GM23248 (cell line): Measurements from ENCODE around the gene PKD1. TPM values are rescaled to one million over a fixed set of nuclear protein-coding genes. Genes with fewer than 3 reads are reported as not detected.
"Not testable (repeated sequence)": the region's sequence is repeated elsewhere in the genome, so short reads cannot be mapped to it uniquely, and the experiment has no call there.

Experiments used
- DNase-seq: peaks from one replicate; pipeline ENCODE4 v3.0.0-alpha.2; 2015
- H2AFZ ChIP-seq: fragments of 200-600 bp; sonication (generic); 2 replicates; pipeline ENCODE4 v1.6.1; 2016; ENCODE audit warnings: antibody characterized with exemption
- H3F3A ChIP-seq: fragments of 200-600 bp; sonication (generic); 2 replicates; pipeline ENCODE4 v1.6.1; 2016; ENCODE audit warnings: mild to moderate bottlenecking, antibody characterized with exemption, mixed run types; ENCODE audit not compliant: insufficient read depth
- H3K27ac ChIP-seq: fragments of 200-600 bp; sonication (generic); 2 replicates; pipeline ENCODE4 v1.5.1; 2016; ENCODE audit warnings: mild to moderate bottlenecking
- H3K27me3 ChIP-seq: fragments of 200-600 bp; sonication (generic); replicated peaks from 2 replicates; pipeline ENCODE4 v1.6.1; 2016; ENCODE audit warnings: mild to moderate bottlenecking; ENCODE audit not compliant: insufficient read depth
- H3K36me3 ChIP-seq: fragments of 200-600 bp; sonication (generic); 2 replicates; pipeline ENCODE4 v1.6.1; 2016; ENCODE audit warnings: low read depth, mild to moderate bottlenecking
- H3K4me1 ChIP-seq: fragments of 200-600 bp; sonication (generic); 2 replicates; pipeline ENCODE4 v1.6.1; 2016; ENCODE audit warnings: mild to moderate bottlenecking; ENCODE audit not compliant: insufficient read depth
- H3K4me2 ChIP-seq: fragments of 200-600 bp; sonication (generic); one replicate; pipeline ENCODE4 v1.6.1; 2016; ENCODE audit warnings: mild to moderate bottlenecking; ENCODE audit not compliant: unreplicated experiment
- H3K4me3 ChIP-seq: fragments of 200-600 bp; sonication (generic); 2 replicates; pipeline ENCODE4 v1.5.1; 2016; ENCODE audit warnings: mild to moderate bottlenecking
- H3K79me2 ChIP-seq: fragments of 200-600 bp; sonication (generic); 2 replicates; pipeline ENCODE4 v1.6.1; 2016; ENCODE audit warnings: mild to moderate bottlenecking; ENCODE audit not compliant: insufficient read depth
- H3K9ac ChIP-seq: fragments of 200-600 bp; sonication (generic); 2 replicates; pipeline ENCODE4 v1.6.1; 2016; ENCODE audit warnings: mild to moderate bottlenecking
- H3K9me2 ChIP-seq: fragments of 200-600 bp; sonication (generic); 2 replicates; pipeline ENCODE4 v1.6.1; 2016; ENCODE audit warnings: mixed run types, mild to moderate bottlenecking, moderate library complexity; ENCODE audit not compliant: insufficient read depth
- H3K9me3 ChIP-seq: fragments of 200-600 bp; sonication (generic); one replicate; pipeline ENCODE4 v1.6.1; 2017; ENCODE audit warnings: low read depth
- H4K20me1 ChIP-seq: fragments of 200-600 bp; sonication (generic); 2 replicates; pipeline ENCODE4 v1.6.0; 2016; ENCODE audit not compliant: insufficient read depth
- WGBS, 2 experiments: methylation state at CpG; one replicate each; pipeline ENCODE4 v1.1.6; 2015 to 2017; ENCODE audit warnings: low lambda C conversion rate in 2 of 2, low coverage in 1 of 2; ENCODE audit errors: missing lambda C conversion rate in 2 of 2; 5-methylcytosine and 5-hydroxymethylcytosine counted together
- in situ Hi-C: fragments of 300-500 bp; cut with MboI; formaldehyde crosslinking; loops from 2 replicates; pipeline ENCODE4 v1.15.0; 2020
- polyA plus RNA-seq: library from polyadenylated mRNA; unstranded; fragments of >200 nt; fragmentation: Nextera tagmentation; extraction: Ambion mirVana; gene quantifications from 2 replicates; pipeline ENCODE4 v1.2.1, GENCODE V29; 2016
- total RNA-seq: library from RNA; depleted of rRNA; stranded (reverse); fragments of >200 nt; shearing (Covaris generic); gene quantifications from 2 replicates; pipeline ENCODE4 v1.2.3, GENCODE V29; 2014

The PKD1 gene
- total and polyA plus RNA-seq, 2 experiments from 2014 or later, result 48.4 to 201 TPM

DNA sequence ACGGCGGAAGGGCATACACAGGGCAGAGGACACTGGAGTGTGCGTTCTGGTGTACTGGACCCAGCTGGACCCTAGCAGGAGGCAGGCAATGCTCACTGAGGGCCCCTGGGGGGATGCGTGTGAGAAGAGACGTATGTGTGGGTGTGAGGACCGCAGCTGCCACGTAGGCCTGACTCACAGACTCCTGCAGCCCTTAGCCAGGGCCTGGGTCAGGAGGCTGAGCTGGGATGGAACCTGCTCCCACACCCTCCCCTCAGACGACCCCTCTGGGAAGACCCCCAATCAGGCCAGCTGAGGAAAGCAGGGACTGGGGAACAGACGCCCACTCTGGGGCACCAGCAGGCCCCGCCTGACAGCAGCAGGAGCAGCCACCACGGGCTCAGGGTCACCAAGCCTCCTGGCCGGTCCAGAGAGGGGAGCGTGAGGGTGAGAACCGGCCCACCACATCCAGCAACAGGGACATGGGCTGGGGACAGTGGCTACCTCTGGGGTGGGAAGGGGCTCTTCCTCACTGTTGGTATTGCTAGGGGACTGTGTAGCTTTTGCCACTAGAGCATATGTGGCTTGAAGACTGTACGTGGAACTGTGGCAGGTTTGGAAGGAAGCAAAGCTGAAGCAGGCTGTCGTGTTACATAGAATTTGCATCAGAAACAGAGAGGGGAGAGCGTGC is 28.4 kb downstream of the PKD1 start:
- H2AFZ ChIP-seq, H3K27me3 ChIP-seq, H3F3A ChIP-seq, H3K4me1 ChIP-seq, H3K4me2 ChIP-seq, H3K9me3 ChIP-seq, H3K36me3 ChIP-seq, H3K79me2 ChIP-seq, H3K9me2 ChIP-seq, H4K20me1 ChIP-seq, in situ Hi-C loops, H3K4me3 ChIP-seq: not testable (repeated sequence)
- H3K9ac ChIP-seq, result peak overlapping the region; percentile 67
- 66 to 75% methylated on average over 13 to 16 of the region's 17 CpGs for WGBS, 2 experiments
- peak overlapping the region; percentile 88 for H3K27ac ChIP-seq
- peak; percentile 82 for DNase-seq

DNA sequence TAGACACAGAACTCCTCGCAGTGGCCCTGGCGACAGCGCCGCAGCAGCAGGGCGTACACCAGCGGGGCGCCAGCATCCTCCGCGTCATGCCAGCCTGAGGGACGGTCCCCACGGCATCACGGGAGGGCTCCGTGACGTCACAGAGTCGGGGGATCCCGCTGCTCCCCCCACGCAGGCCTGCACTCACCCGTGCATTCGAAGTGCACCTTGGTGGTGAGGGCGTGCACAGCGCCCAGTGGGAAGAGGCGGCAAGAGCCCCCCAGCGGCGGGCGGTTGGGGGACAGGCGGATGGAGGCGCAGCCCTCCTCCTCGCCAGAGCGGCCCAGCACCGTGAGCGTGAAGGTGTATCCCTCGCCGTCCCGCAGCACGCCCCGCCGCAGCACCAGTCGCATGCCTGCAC is 29.5 kb downstream of the PKD1 start:
- H2AFZ ChIP-seq, H3K4me3 ChIP-seq, H3K9me2 ChIP-seq, H3K27me3 ChIP-seq, H3K9ac ChIP-seq, H3K79me2 ChIP-seq, in situ Hi-C loops, H3K4me1 ChIP-seq, H3K27ac ChIP-seq, H3F3A ChIP-seq, H3K36me3 ChIP-seq, H4K20me1 ChIP-seq, H3K9me3 ChIP-seq, H3K4me2 ChIP-seq, DNase-seq: not testable (repeated sequence)
- WGBS, 2 experiments, result 98 to 99% methylated on average over 31 to 36 of the region's 38 CpGs

DNA sequence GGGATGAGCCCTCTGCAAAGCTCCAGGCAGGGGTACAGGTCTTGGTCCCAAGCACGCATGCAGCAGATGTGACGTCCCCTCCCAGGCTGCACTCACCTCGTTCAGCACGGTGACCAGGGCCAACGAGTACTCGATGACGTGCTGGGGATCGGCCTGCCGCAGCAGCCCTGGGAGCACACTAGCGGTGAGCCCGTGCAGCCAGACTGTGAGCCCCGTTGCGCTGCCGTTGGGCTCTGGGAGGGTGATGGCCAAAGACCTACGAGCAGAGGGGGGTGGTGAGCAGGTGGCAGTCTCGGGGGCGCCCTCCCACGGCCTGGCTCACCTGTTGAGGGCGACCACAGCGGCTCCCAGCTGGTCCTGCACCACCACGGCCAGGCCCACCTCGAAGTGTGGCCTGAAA is 29.9 kb downstream of the PKD1 start:
- H2AFZ ChIP-seq, H3F3A ChIP-seq, H3K27me3 ChIP-seq, H3K9me3 ChIP-seq, H3K4me3 ChIP-seq, H3K27ac ChIP-seq, H3K4me1 ChIP-seq, H3K9me2 ChIP-seq, DNase-seq, in situ Hi-C loops, H4K20me1 ChIP-seq, H3K9ac ChIP-seq, H3K36me3 ChIP-seq, H3K79me2 ChIP-seq, H3K4me2 ChIP-seq: not testable (repeated sequence)
- 76 to 83% methylated on average over 6 to 16 of the region's 22 CpGs for WGBS, 2 experiments

DNA sequence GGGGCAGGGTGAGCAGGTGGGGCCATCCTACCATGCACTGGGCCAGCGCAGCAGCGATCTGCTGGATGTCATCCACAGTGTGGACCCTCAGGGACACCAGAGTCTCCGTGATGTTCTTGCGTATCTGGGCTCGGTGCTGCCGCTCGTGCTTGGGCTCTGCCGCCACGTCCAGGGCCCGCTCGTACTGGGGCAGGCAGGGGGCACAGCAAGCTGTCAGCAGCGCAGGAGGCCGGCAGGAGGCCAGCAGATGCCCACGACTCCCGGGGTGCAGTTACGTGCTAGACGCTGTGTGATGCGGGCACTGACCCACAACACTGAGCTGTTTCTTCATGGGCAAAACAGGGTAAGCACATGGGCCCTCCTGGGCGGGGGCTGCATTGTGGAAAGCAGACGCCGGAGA is 30.4 kb downstream of the PKD1 start:
- H3K79me2 ChIP-seq, H3K4me3 ChIP-seq, H3K27ac ChIP-seq, H3K27me3 ChIP-seq, H3K4me1 ChIP-seq, H3F3A ChIP-seq, H3K4me2 ChIP-seq, H2AFZ ChIP-seq, H3K9ac ChIP-seq, H3K9me2 ChIP-seq, DNase-seq, in situ Hi-C loops, H3K36me3 ChIP-seq, H4K20me1 ChIP-seq, H3K9me3 ChIP-seq: not testable (repeated sequence)
- 91 to 92% methylated on average over 16 to 21 of the region's 21 CpGs for WGBS, 2 experiments

DNA sequence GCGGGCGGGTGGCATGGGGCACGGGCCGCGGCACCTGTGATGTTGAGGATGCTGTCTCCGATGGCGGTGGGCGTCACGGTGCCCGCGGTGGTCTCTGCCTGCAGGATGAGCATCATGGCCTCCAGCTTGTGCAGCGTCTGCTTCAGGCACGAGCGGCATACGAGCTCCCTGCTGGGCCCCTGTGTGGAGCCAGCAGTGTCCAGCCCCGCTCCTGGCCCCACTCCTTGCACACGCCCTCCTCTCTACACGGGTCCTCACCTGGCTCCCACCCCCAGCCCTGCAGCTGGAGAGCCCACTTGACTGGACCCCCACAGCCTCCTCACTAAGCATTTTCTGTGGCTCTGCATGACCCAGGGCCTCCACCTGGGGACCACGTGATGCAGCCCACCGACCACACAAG is 31.2 kb downstream of the PKD1 start:
- in situ Hi-C loops, result not testable (repeated sequence)
- 68 to 91% methylated on average over 2 to 20 of the region's 20 CpGs for WGBS, 2 experiments

More for the DNA sequence above, 31.2 kb downstream of the PKD1 start:
- not testable (repeated sequence) for H4K20me1 ChIP-seq, H2AFZ ChIP-seq, H3K9me2 ChIP-seq, H3K9me3 ChIP-seq, H3K27me3 ChIP-seq, H3K27ac ChIP-seq, H3K79me2 ChIP-seq, H3F3A ChIP-seq, DNase-seq, H3K9ac ChIP-seq, H3K4me3 ChIP-seq, H3K36me3 ChIP-seq, H3K4me1 ChIP-seq, H3K4me2 ChIP-seq
